ENCODE results near the gene SGCD.

The SGCD gene

DNA sequence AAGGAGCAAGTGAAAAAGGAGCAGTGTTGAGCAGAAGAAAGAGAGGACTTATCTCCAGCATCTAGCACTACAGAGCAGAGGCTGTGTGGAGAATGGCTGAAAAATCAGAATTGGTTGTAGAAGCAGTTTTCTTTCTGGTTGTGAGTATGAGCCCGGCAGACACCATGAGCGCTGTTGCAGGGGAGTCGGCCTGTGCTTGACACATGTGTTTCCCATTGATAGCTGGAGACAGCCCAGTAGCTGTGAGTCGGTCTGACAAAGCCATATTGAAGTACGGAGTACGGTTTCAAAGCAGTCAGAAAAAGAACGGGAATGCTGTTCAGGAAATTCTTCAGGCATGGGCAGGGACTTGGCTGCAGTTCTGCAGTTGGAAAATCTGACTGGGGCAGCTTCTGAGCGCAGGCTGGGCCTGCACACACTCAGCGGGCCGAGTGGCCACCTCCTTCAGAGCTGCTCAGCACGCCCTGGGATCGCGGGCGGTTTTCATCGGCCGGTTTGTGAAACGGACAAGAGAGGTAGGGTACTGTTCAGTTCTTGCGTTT is at the start of gene SGCD:
SGCD (plus strand) TSS at position 447 of the 542 bp plus-strand sequence.
- no peak for DNase-seq

DNA sequence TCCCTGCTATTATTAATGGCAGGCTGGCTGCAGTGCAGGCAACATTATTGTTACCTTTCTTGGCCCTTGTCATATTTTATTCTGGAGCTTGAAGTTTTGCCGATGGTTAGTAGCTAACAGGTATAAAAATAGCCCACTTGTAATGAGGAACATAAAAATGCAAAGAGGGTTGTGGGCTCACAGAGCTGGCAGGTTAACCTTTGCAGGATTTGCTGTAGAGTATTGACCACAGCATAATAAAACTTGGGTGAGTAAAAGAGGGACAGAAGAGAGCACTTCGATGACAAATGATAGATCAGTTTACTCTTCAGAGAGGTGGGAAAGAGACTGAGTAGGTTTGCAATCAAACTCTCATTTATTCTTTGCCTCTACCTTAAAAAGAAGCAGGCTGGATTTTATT is 49.7 kb upstream of the SGCD start:
- DNase-seq: no peak

GRCh38 chr5:156295431-156295830 is 31.5 kb upstream of the SGCD start:
- DNase-seq: no peak

- no peak for DNase-seq
Measured at GRCh38 chr5:156310115-156310514, 16.8 kb upstream of the SGCD start.

- DNase-seq: no peak
Measured at GRCh38 chr5:156312897-156313694, 13.9 kb upstream of the SGCD start.

DNA sequence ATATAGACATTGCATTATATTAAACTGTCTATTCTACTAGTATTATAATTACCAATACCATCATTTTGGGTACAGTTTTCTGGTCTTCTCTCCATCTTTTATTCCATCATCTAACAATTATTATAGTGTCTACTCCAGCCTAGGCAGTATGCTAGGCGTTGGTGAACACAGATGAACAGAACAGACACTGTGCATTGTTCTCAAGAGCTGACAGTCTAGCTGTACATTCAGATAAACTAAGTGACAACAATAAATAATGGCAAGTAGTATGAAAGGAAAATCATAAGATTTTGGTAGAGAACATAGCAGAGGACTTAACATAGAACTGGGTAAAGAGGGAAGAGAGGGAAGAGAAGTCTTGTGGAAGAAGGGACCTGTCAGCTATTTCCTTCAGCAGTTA is 12.5 kb upstream of the SGCD start:
- no peak for DNase-seq

- DNase-seq: no peak
Measured at GRCh38 chr5:156322666-156323065, 4.3 kb upstream of the SGCD start.

DNA sequence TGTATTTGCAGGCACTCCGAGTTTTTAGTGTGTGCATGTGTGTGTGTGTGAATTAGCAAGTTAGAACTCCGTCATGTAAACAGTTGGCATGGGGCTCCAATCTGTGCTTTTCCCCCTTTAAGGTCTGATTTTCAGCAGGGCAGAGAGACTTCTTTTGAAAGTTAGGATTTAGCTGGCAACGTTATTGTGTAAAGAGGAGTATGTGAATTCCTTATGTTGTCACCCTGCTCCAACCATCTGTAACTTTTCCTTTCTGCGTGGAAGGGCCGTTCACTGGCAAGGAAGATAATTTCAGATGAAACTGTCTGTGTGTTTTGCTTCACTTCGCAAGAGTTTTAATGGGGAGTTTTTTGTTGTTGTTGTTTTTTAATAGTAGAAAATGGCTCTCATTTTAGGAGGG is 332 bp downstream of the SGCD start:
- DNase-seq: no peak

- no peak for DNase-seq
Measured at GRCh38 chr5:156328161-156328560, 1.2 kb downstream of the SGCD start.

GRCh38 chr5:156328766-156329165 is 1.8 kb downstream of the SGCD start:
- DNase-seq: no peak

DNA sequence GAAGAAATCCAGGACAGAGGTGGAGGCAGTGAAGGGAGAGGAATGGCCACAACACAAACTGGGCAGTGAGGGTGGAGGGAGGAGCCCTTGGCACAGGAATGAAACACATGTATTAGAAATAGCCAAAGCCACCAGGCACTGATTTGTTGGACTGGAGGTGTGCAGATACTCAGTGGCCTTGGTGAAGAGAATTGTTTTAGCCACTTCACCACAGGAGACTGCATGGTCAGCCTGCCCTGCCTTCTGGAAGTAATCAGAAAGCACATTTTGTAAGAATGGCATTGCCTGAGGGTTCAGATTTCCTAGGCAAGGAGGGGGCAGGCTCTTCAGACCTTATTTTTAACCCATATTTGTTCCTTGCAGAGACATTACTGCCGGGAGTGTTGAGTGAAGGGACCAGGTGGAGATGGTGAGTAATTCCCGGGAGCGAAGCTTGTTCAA is 2.2 kb downstream of the SGCD start:
- no peak for DNase-seq

- no peak for DNase-seq
Measured at GRCh38 chr5:156330141-156330870, 3.3 kb downstream of the SGCD start.

DNA sequence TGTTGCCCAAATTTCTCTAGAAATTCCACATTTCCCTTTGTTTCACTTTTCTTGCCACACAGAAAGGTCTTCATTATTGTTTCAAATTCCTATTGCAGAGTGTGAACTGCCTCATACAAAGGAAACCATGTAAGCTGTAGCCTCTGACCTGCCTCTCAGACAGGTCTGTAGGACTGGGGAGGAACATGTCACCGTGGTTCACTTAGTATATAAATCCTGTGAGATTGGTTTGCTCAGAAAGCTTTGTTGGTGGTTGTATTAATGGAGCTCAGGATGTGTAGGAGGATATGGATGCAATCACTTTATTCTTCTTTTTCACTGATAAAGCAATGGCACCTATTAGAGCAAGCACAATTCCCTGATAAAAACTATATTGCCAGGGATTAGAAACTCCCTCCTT is 4.2 kb downstream of the SGCD start:
- no peak for DNase-seq

DNA sequence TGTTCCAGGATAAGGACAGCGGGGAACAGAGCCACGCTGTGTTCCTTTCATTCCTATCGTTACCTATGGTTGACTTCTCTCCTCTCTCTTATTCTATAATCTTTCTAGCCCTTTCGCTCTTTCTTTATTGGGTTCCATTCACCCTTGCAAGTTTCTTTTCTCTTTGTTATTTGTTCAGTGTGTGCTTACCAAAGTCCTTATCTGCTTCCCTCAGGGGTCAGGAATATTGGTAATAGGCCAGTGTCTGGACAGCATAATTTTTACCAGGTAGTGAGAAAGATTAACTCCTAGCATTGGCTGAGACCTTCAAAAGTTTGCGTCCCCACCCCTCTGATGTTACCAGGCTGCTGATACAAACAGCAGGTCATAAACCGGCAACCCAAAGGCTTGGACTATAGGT is 4.9 kb downstream of the SGCD start:
- no peak for DNase-seq

GRCh38 chr5:156332245-156332644 is 5.3 kb downstream of the SGCD start:
- DNase-seq: no peak

DNA sequence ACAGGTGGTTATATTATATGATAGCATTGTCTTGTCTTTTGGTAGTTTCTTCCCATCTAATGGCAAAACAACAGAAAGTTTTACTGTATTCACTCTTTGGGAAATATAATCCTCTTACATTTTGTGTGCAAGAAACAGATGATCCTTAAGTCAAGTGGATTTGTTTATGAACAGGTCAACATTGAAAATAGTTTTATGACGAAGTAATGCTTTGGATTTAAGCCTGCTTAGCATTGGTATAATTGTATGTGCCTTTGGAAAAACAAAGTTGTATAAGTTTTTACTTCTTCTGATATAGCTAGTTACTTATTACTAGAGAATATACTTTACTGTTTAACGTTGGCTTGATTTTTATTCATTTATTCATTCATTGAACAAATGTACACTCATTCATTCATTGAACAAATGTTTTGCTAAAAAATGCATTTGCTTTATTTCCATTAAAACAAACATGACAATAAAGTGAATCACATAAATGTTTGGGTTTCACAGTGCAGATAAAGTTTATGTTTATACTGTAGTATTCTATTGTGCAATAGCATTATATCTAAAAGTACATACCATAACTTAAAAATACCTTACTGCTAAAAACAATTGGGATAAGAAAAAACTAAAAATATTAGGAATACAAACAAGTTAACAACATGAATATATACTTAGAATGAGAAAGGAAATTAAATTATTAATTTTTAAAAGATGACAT is 12.3 kb downstream of the SGCD start:
- DNase-seq: no peak

GRCh38 chr5:156340893-156341292 is 13.9 kb downstream of the SGCD start:
- no peak for DNase-seq

DNA sequence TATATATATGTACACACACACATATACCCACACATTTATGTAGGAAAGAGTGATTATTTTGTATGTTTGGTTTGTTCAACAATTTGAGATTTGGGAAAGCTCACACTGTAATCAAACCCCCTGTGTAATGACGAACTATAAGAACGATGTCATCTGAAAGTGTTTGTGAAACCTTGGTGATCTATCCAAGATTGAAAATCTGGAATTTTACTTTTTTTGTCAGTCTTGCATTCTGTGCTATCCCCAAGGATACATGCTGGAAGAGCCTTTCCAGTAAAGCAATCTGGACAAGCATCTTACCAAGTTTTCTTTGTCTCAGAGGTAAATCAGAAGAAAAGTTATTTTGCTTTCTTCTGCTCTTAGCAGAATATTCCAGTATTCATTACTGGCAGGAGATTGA is 23.3 kb downstream of the SGCD start:
- DNase-seq: no peak

DNA sequence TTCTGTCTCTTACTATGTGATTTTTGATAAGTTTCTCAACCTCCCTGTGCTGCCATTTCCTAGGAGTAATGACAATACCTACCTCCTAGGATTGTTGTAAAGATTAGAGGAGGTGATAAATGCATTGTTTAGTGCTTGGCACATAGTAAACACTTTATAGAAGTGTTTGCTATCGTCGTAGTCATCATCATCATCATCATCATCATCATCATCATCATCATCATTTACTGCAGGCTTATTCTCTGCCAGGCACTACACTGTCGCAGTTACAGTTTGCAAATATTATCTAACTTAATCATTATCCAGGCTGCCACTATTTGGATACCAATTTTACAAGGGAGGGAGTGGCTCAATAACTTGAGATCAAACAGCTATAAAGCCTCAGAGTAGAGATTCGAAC is 24.5 kb downstream of the SGCD start:
- DNase-seq: no peak

- DNase-seq: no peak
Measured at GRCh38 chr5:156354571-156354970, 27.6 kb downstream of the SGCD start.

DNA sequence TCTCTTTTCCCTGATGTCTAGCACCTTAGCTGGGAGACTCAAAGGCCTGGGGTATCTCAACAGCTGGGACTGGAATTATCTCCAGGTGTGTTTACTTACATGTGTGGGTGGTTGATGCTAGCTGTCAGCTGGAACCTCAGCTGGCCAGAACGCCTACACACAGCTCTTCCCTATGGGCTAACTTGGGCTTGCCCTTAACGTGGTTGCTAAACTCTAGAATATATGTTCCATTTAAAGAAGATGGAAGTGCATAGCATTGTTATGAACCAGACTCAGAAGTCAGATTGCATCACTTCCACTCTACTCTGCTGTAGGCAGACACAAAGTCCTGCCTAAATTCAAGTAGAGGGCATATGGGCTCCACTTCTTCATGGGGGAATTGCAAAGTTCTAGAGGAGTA is 29.3 kb downstream of the SGCD start:
- no peak for DNase-seq

- DNase-seq: no peak
Measured at GRCh38 chr5:156359476-156359875, 32.5 kb downstream of the SGCD start.

GRCh38 chr5:156361436-156362109 is 34.6 kb downstream of the SGCD start:
- no peak for DNase-seq

All from stimulated activated CD4-positive, alpha-beta T cell treated with anti-CD3 and anti-CD28 coated beads, Interleukin-1b, Interleukin-23, amount 100 ng/mL, for 48 hours (primary cell).